ENCODE results near the gene FKBP15.
A peak's percentile ranks its signal among the peaks of the same experiment; 100 is the strongest.

Gene FKBP15

DNA sequence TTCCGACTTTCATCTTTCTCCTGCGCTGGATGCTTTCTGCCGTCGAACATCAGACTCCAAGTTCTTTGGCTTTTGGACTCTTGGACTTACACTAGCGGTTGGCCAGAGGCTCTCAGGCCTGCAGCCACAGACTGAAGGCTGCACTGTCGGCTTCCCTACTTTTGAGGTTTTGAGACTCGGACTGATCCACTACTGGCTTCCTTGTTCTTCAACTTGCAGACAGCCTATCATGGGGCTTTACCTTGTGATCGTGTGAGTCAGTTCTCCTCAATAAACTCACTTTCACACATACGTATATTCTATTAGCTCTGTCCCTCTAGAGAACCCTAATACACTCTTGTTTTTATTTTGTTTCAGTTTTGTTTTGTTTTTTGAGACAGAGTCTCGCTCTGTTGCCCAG, 10.3 kb downstream of the FKBP15 start:
- H3K4me3 ChIP-seq (replicated peaks in 1 of 2; ENCODE audit: low read depth in 2 of 2, low read length in 2 of 2): no peak overlapping the region
- TF ChIP-seq, protein P1, sequence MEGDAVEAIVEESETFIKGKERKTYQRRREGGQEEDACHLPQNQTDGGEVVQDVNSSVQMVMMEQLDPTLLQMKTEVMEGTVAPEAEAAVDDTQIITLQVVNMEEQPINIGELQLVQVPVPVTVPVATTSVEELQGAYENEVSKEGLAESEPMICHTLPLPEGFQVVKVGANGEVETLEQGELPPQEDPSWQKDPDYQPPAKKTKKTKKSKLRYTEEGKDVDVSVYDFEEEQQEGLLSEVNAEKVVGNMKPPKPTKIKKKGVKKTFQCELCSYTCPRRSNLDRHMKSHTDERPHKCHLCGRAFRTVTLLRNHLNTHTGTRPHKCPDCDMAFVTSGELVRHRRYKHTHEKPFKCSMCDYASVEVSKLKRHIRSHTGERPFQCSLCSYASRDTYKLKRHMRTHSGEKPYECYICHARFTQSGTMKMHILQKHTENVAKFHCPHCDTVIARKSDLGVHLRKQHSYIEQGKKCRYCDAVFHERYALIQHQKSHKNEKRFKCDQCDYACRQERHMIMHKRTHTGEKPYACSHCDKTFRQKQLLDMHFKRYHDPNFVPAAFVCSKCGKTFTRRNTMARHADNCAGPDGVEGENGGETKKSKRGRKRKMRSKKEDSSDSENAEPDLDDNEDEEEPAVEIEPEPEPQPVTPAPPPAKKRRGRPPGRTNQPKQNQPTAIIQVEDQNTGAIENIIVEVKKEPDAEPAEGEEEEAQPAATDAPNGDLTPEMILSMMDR (IDR thresholded peaks at IDR 0.05; ENCODE audit: low read depth, low read length): no peak
- DNase-seq (ENCODE audit: low read depth in 2 of 2): no peak

DNA sequence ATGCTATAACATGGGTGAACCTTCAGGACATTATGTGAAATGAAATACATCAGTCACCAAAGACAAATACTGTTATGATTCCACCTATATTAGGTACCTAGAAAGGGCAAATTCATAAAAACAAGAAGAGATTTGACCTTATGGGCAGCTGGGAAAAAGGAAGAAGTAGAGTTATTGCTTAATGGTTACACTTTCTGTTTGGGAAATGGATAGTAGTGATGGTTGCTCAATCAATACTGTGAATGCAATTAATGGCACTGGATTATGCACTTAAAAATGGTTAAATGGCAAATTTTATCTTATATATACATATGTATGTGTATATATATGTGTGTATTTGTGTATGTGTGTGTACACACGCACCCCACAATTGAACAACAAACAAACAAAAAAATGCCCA, 15.2 kb downstream of the FKBP15 start:
- TF ChIP-seq, protein P1 (IDR thresholded peaks at IDR 0.05; ENCODE audit: low read depth, low read length): no peak
- DNase-seq (ENCODE audit: low read depth in 2 of 2): no peak
- H3K4me3 ChIP-seq (replicated peaks in 1 of 2; ENCODE audit: low read depth in 2 of 2, low read length in 2 of 2): no peak overlapping the region

DNA sequence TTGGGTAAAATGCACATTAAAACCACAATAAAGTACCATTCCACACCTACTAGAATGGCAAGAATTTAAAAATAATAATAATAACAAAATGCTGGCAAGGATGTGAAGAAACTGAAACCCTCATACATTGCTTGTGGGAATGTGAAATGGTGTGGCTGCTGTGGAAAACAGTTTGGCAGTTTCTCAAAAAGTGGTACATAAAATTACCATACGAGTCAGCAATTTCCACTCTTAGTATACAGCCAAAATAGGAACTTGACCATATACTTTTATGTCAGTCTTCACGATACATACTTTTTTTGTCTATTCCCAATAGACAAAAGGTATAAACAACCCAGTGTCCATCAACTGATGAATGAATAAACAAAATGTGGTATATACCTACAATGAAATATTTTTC, 15.6 kb downstream of the FKBP15 start:
- TF ChIP-seq, protein P1 (IDR thresholded peaks at IDR 0.05; ENCODE audit: low read depth, low read length): no peak
- DNase-seq (ENCODE audit: low read depth in 2 of 2): no peak
- H3K4me3 ChIP-seq (replicated peaks in 1 of 2; ENCODE audit: low read depth in 2 of 2, low read length in 2 of 2): no peak overlapping the region

DNA sequence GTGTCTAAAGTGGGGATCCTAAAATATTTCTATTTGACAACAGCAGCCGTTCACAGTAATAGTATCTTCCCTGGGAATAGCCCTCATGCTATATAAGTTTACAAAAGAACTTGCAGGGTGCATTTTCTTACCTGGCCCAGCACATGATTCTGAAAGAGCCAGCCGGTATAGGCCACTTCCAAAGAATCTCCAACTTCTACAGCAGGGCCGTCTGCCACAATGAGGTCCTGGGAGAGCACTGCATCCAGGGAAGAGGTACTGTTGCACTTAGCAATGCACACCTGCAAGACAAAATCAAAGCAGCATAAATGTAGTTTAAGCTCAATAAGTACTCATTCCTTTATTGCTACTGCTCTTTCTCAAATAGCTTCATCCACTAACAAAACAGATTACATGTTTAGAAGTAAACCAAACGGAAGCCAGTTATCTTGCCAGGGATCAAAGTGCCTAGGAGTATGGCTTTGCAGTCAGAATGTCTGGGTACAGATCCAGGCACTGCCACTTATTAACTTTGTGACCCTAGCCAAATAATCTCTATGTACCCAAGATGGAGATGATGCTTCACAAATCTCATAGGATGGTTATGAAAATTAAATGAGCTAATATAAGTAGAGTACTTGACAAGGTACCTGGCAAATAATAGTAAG, 21.3 kb downstream of the FKBP15 start:
- TF ChIP-seq, protein P1 (IDR thresholded peaks at IDR 0.05; ENCODE audit: low read depth, low read length): no peak
- H3K4me3 ChIP-seq (replicated peaks in 1 of 2; ENCODE audit: low read depth in 2 of 2, low read length in 2 of 2): no peak overlapping the region
- no peak for DNase-seq (ENCODE audit: low read depth in 2 of 2)

DNA sequence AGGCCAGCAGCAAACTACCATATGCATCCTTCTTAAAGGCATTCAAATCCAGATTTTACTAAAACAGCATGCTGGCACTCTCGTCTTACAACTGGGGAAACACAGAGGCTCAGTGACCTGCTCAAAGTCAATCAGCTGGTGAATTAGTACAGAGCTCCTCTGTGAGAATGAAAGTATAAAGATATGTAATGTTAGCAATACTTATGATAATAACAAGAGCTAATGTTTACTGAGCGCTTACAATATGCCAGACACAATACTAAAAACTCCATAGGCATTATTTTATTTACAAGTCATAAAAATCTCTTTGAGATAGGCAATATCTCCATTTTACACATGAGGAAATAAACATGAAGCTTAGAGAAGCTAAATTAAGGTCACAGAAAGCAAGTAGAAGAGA, 28.6 kb downstream of the FKBP15 start:
- TF ChIP-seq, protein P1 (IDR thresholded peaks at IDR 0.05; ENCODE audit: low read depth, low read length): no peak
- H3K4me3 ChIP-seq (replicated peaks in 1 of 2; ENCODE audit: low read depth in 2 of 2, low read length in 2 of 2): no peak overlapping the region
- no peak for DNase-seq (ENCODE audit: low read depth in 2 of 2)

DNA sequence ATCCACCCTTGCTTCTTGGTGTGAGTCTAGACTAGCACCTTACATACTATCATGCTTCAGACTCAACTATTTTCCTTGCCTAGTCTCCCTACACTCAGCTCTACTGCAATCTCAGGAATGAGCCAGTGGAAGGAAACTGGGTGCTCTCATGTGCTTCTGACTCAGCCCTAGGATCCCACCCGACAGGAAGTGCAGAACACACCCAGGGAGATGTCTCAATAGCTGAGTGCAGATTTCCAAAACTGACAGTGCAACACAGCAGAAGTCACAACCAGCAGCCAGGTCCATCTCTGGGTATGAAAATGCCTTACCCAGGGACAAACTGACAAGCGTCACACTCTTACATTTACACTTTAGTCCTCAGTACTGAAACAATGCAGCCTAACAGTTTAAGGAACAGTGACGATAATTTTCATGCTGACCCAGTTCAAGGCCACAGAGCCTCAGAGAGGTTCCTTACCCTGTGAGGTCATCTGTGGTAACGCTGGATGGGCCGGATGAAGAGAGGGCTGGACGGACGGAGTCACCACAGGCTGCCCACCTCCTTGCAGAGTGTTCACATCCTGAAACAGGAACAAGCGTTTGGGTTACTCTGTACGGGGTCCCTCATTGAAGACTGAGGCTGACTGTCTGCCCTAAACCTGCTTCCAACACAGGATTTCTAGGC, 33.0 kb downstream of the FKBP15 start:
- peak overlapping the region; percentile 6 to 45 for H3K4me3 ChIP-seq (replicated peaks in 1 of 2; ENCODE audit: low read depth in 2 of 2, low read length in 2 of 2)
- TF ChIP-seq, protein P1 (IDR thresholded peaks at IDR 0.05; ENCODE audit: low read depth, low read length): no peak
- DNase-seq (ENCODE audit: low read depth in 2 of 2): peak; percentile 92 to 97
